Right hindlimb (tissue), 1 donor: Measurements from ENCODE around the gene CLPX.
"Not testable (repeated sequence)": the region's sequence is repeated elsewhere in the genome, so short reads cannot be mapped to it uniquely, and the experiment has no call there.

Experiments
- DNase-seq: peaks from one replicate; pipeline ENCODE4 v3.0.0-alpha.2; 2018

The CLPX gene

DNA sequence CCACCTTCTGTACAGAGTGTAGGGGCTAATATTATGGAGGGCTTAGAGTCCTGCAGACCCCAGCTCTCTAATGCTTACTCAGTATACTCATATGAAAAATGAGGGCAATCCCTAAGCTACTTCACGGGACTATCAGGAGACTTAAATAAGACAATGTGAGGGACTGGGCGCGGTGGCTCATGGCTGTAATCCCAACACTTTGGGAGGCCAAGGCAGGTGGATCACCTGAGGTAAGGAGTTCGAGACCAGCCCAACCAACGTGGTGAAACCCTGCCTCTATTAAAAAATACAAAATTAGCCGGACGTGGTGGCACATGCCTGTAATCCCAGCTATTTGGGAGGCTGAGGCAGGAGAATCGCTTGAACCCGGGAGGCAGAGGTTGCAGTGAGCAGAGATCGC lies 85.3 kb downstream of the CLPX start:
- DNase-seq: not testable (repeated sequence)

DNA sequence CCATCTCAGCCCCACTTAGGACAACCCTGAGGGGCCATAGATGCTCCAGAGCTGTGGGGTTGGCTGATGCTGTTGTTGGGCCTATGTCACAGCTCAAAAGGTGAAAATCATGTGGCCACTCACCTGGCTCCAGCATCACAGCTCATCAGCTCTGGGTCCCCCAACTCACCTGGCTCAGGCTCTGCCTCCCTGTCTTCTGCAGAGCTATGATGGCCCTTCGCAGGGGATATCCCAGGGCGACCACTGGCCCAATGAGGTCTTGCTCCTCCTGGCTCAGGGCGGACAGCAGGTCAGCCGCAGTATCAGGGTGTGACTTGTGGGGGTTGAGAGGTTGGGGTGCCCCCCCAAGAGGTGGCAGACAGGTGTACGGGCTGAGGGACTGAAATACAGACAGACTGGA lies 85.8 kb downstream of the CLPX start:
- no peak for DNase-seq
